ENCODE data around the gene KIF2A. TPM values are rescaled to one million over a fixed set of nuclear protein-coding genes. Genes with fewer than 3 reads are reported as not detected.

KIF2A gene
- total and polyA plus RNA-seq, 4 donors, result 3.8 to 17.5 (median 6.8) TPM

DNA sequence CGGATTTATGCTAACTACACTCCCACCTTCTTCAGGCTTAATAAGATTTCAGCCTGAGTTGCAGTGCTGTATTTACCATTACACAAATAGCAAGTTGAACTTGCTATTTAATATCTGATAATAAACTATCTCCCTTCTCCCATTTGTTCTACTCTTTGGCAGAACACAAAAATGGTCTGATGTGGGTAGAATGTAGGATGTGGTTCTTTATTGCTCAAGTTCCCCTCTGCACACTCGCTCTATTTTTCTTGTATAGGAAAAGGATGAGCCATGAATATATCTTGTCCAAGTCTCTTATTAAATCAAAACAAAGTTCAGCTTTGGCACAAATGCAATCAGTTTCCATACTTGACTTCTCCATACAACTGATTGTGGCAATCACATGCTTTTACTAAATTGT, 37.2 kb upstream of the KIF2A start:
- TF ChIP-seq, protein P1, sequence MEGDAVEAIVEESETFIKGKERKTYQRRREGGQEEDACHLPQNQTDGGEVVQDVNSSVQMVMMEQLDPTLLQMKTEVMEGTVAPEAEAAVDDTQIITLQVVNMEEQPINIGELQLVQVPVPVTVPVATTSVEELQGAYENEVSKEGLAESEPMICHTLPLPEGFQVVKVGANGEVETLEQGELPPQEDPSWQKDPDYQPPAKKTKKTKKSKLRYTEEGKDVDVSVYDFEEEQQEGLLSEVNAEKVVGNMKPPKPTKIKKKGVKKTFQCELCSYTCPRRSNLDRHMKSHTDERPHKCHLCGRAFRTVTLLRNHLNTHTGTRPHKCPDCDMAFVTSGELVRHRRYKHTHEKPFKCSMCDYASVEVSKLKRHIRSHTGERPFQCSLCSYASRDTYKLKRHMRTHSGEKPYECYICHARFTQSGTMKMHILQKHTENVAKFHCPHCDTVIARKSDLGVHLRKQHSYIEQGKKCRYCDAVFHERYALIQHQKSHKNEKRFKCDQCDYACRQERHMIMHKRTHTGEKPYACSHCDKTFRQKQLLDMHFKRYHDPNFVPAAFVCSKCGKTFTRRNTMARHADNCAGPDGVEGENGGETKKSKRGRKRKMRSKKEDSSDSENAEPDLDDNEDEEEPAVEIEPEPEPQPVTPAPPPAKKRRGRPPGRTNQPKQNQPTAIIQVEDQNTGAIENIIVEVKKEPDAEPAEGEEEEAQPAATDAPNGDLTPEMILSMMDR (IDR thresholded peaks at IDR 0.05; ENCODE audit: low read depth, low read length, missing input control), result no peak
- TF ChIP-seq RAD21 (IDR thresholded peaks at IDR 0.05), result no peak
- TF ChIP-seq NR2F2 (IDR thresholded peaks at IDR 0.05), result no peak
- TF ChIP-seq, protein P2, sequence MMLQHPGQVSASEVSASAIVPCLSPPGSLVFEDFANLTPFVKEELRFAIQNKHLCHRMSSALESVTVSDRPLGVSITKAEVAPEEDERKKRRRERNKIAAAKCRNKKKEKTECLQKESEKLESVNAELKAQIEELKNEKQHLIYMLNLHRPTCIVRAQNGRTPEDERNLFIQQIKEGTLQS (IDR thresholded peaks at IDR 0.05), result no peak
- no peak for TF ChIP-seq HNF4A (conservative IDR thresholded peaks at IDR 0.05)
- no peak for TF ChIP-seq SP1 (IDR thresholded peaks at IDR 0.05)
- no peak for TF ChIP-seq FOXA2 (IDR thresholded peaks at IDR 0.05)
- no peak for TF ChIP-seq RXRA (IDR thresholded peaks at IDR 0.05)
- TF ChIP-seq GABPA (IDR thresholded peaks at IDR 0.05 in 1 of 2, conservative IDR thresholded peaks at IDR 0.05 in 1 of 2), result no peak
- TF ChIP-seq, protein P3, sequence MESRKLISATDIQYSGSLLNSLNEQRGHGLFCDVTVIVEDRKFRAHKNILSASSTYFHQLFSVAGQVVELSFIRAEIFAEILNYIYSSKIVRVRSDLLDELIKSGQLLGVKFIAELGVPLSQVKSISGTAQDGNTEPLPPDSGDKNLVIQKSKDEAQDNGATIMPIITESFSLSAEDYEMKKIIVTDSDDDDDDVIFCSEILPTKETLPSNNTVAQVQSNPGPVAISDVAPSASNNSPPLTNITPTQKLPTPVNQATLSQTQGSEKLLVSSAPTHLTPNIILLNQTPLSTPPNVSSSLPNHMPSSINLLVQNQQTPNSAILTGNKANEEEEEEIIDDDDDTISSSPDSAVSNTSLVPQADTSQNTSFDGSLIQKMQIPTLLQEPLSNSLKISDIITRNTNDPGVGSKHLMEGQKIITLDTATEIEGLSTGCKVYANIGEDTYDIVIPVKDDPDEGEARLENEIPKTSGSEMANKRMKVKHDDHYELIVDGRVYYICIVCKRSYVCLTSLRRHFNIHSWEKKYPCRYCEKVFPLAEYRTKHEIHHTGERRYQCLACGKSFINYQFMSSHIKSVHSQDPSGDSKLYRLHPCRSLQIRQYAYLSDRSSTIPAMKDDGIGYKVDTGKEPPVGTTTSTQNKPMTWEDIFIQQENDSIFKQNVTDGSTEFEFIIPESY (IDR thresholded peaks at IDR 0.05), result no peak
- no peak for TF ChIP-seq JUND (IDR thresholded peaks at IDR 0.05)
- no peak overlapping the region for H3K4me3 ChIP-seq (ENCODE audit: low read depth in 1 of 3, low read length in 3 of 3)
- H3K9ac ChIP-seq (ENCODE audit: low read depth in 1 of 2, low read length in 2 of 2), result no peak overlapping the region
- 71% methylated on average over 2 of the region's 2 CpGs for WGBS
- H3K36me3 ChIP-seq (ENCODE audit: control insufficient read depth in 4 of 4, insufficient read depth in 3 of 4, low read depth in 1 of 4, low read length in 3 of 4), result no peaks in the 10 kb centered on the region
- H3K4me1 ChIP-seq (ENCODE audit: control insufficient read depth in 4 of 4, insufficient read depth in 4 of 4, low read length in 3 of 4), result no peaks in the 10 kb centered on the region
- no peak overlapping the region for H3K27ac ChIP-seq (ENCODE audit: low read depth in 1 of 2, low read length in 2 of 2)
- no peaks in the 10 kb centered on the region for H3K9me3 ChIP-seq (ENCODE audit: control insufficient read depth in 4 of 4, low read length in 3 of 4)
- H3K27me3 ChIP-seq (ENCODE audit: control insufficient read depth in 4 of 4, insufficient read depth in 4 of 4, low read length in 3 of 4), result no peaks in the 10 kb centered on the region
- no peak for DNase-seq (ENCODE audit: low spot score)

DNA sequence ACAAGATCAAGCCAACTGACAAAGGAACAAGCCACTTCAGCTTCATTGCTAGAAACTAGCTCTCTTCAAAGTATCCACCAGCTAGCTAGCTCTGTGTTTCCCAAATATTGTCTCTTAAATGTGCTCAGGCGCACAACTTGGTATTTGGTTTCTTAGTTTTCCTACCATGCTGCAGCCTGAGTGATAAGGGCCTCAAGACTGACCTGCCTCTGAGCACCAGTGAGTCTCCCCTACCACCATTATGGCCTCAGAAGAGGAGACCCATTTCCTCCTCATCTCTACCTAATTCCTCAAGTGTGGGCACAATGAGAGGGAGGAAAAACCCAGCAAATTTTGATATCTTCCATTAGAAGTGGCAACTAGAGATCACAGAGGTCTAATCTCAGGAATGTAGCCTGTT, 34.6 kb upstream of the KIF2A start:
- Histone ChIP-seq H3K36me3 (ENCODE audit: control insufficient read depth in 4 of 4, insufficient read depth in 3 of 4, low read depth in 1 of 4, low read length in 3 of 4) (no peaks in the 10 kb centered on the region), H3K9me3 (ENCODE audit: control insufficient read depth in 4 of 4, low read length in 3 of 4) (no peaks in the 10 kb centered on the region), H3K27me3 (ENCODE audit: control insufficient read depth in 4 of 4, insufficient read depth in 4 of 4, low read length in 3 of 4) (no peaks in the 10 kb centered on the region), H3K27ac (ENCODE audit: low read depth in 1 of 2, low read length in 2 of 2) (no peak overlapping the region), H3K4me1 (ENCODE audit: control insufficient read depth in 4 of 4, insufficient read depth in 4 of 4, low read length in 3 of 4) (no peaks in the 10 kb centered on the region), H3K4me3 (ENCODE audit: low read depth in 1 of 3, low read length in 3 of 3) (no peak overlapping the region), H3K9ac (ENCODE audit: low read depth in 1 of 2, low read length in 2 of 2) (no peak overlapping the region)
- WGBS, result 95% methylated on average over 1 of the region's 1 CpG
- DNase-seq (ENCODE audit: low spot score), result no peak
- TF ChIP-seq TAF1 (conservative IDR thresholded peaks at IDR 0.05) (no peak), RAD21 (IDR thresholded peaks at IDR 0.05) (no peak), YY1 (IDR thresholded peaks at IDR 0.05) (no peak), JUND (IDR thresholded peaks at IDR 0.05) (no peak), NR2F2 (IDR thresholded peaks at IDR 0.05) (no peak), HNF4G (IDR thresholded peaks at IDR 0.05) (no peak), RXRA (IDR thresholded peaks at IDR 0.05) (no peak), SP1 (IDR thresholded peaks at IDR 0.05) (no peak), FOXA2 (IDR thresholded peaks at IDR 0.05) (no peak), GABPA (IDR thresholded peaks at IDR 0.05 in 1 of 2, conservative IDR thresholded peaks at IDR 0.05 in 1 of 2) (no peak)
- TF ChIP-seq, protein P3 (IDR thresholded peaks at IDR 0.05), result no peak
- TF ChIP-seq, protein P4, sequence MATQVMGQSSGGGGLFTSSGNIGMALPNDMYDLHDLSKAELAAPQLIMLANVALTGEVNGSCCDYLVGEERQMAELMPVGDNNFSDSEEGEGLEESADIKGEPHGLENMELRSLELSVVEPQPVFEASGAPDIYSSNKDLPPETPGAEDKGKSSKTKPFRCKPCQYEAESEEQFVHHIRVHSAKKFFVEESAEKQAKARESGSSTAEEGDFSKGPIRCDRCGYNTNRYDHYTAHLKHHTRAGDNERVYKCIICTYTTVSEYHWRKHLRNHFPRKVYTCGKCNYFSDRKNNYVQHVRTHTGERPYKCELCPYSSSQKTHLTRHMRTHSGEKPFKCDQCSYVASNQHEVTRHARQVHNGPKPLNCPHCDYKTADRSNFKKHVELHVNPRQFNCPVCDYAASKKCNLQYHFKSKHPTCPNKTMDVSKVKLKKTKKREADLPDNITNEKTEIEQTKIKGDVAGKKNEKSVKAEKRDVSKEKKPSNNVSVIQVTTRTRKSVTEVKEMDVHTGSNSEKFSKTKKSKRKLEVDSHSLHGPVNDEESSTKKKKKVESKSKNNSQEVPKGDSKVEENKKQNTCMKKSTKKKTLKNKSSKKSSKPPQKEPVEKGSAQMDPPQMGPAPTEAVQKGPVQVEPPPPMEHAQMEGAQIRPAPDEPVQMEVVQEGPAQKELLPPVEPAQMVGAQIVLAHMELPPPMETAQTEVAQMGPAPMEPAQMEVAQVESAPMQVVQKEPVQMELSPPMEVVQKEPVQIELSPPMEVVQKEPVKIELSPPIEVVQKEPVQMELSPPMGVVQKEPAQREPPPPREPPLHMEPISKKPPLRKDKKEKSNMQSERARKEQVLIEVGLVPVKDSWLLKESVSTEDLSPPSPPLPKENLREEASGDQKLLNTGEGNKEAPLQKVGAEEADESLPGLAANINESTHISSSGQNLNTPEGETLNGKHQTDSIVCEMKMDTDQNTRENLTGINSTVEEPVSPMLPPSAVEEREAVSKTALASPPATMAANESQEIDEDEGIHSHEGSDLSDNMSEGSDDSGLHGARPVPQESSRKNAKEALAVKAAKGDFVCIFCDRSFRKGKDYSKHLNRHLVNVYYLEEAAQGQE (IDR thresholded peaks at IDR 0.05), result no peak
- TF ChIP-seq, protein P2 (IDR thresholded peaks at IDR 0.05), result no peak

Measured in liver (tissue), 9 donors.